K562 (cell line): ENCODE data around the gene ERP44. TPM values are rescaled to one million over a fixed set of nuclear protein-coding genes. Genes with fewer than 3 reads are reported as not detected.

Experiments
- ATAC-seq: fragments of 200-7000 bp; cut with Tn5 transposase; 3 replicates; pipeline ENCODE4 v1.9.1; 2020; ENCODE audit warnings: moderate library complexity
- BruUV-seq: library from RNA; stranded (reverse); fragments of 400-500 nt; replicated peaks from 2 replicates; lab custom pipeline; 2021; lab: Mats Ljungman, UMichigan
- CTCF ChIA-PET: fragments of 300-600 bp; formaldehyde crosslinking; extraction: SDS; loops from one replicate; lab custom pipeline; 2021; ENCODE audit warnings: low intra/inter-chr PET ratio; lab: Yijun Ruan, JAX
- POLR2A ChIA-PET: fragments of 300-600, 350-650 bp; sonication (Branson Sonifier 250); formaldehyde crosslinking; extraction: SDS; loops from one replicate; lab custom pipeline; 2021; ENCODE audit warnings: antibody characterized with exemption, inconsistent platforms; lab: Yijun Ruan, JAX
- DNase-seq, 4 experiments: peaks; one replicate each; pipeline versions ENCODE4 v3.0.0 to v3.0.0-alpha.2; 2011 to 2018; ENCODE audit warnings: low spot score in 3 of 4, mixed read lengths in 3 of 4; ENCODE audit errors: extremely low read depth in 1 of 4
- FAIRE-seq: peaks from 2 replicates; lab custom pipeline; 2011; peaks lifted over from hg19 to GRCh38; lab: Jason Lieb, UNC
- H2AFZ ChIP-seq: 2 replicates; pipeline ENCODE4 v1.6.0; 2011; ENCODE audit warnings: low read depth, low read length, control low read depth, inconsistent platforms
- H3K27ac ChIP-seq: fragments of 200-600 bp; 3 replicates; pipeline ENCODE4 v1.8.0; 2011; ENCODE audit warnings: low read depth, mild to moderate bottlenecking, control low read depth, inconsistent platforms, low read length, moderate library complexity, mixed read lengths; ENCODE audit errors: extremely low read depth
- H3K27me3 ChIP-seq, 2 experiments: fragments of 300-600 bp in 1 of 2; 2 replicates in 1 of 2; 3 replicates in 1 of 2; pipeline versions ENCODE4 v1.6.0 to v1.8.0; 2011; ENCODE audit warnings: inconsistent platforms in 2 of 2, low read length in 2 of 2, mild to moderate bottlenecking in 1 of 2, mixed read lengths in 1 of 2, moderate library complexity in 1 of 2; ENCODE audit not compliant: control insufficient read depth in 2 of 2, insufficient read depth in 2 of 2
- H3K36me3 ChIP-seq: fragments of 300-600 bp; 3 replicates; pipeline ENCODE4 v1.8.0; 2011; ENCODE audit warnings: mild to moderate bottlenecking, low read length, inconsistent platforms; ENCODE audit not compliant: control insufficient read depth, insufficient read depth
- H3K4me1 ChIP-seq, 2 experiments: fragments of 200-600 bp in 1 of 2; replicated peaks in 1 of 2; 2 replicates in 1 of 2; 3 replicates in 1 of 2; pipeline versions ENCODE4 v1.5.1 to v1.8.0; 2011; ENCODE audit warnings: inconsistent platforms in 2 of 2, low read length in 2 of 2, mild to moderate bottlenecking in 1 of 2, mixed read lengths in 1 of 2, moderate library complexity in 1 of 2; ENCODE audit not compliant: control insufficient read depth in 2 of 2, insufficient read depth in 2 of 2
- H3K4me2 ChIP-seq: 2 replicates; pipeline ENCODE4 v1.6.1; 2011; ENCODE audit warnings: low read length, control low read depth, inconsistent platforms, mixed read lengths; ENCODE audit not compliant: insufficient read depth
- H3K4me3 ChIP-seq: fragments of 200-600 bp; sonication (generic), shearing (Covaris generic); 2 replicates; pipeline ENCODE4 v1.5.1; 2016; ENCODE audit warnings: control low read depth, inconsistent platforms
- H3K79me2 ChIP-seq: fragments of 200-600 bp; 3 replicates; pipeline ENCODE4 v1.8.0; 2011; ENCODE audit warnings: low read length, inconsistent platforms; ENCODE audit not compliant: control insufficient read depth, insufficient read depth
- H3K9ac ChIP-seq, 2 experiments: 2 replicates each; pipeline versions ENCODE4 v1.6.0 to v1.6.1; 2011; ENCODE audit warnings: low read depth in 2 of 2, low read length in 2 of 2, control low read depth in 1 of 2, inconsistent platforms in 1 of 2, mild to moderate bottlenecking in 1 of 2, mixed read lengths in 1 of 2; ENCODE audit not compliant: insufficient read depth in 1 of 2
- H3K9me1 ChIP-seq: one replicate; pipeline ENCODE4 v1.6.0; 2011; ENCODE audit warnings: inconsistent platforms, mild to moderate bottlenecking, low read length, moderate library complexity; ENCODE audit not compliant: control insufficient read depth, insufficient read depth
- H3K9me3 ChIP-seq: replicated peaks from 2 replicates; pipeline ENCODE4 v1.5.1; 2011; ENCODE audit warnings: low read depth, low read length, inconsistent platforms; ENCODE audit not compliant: control insufficient read depth, insufficient read depth
- H4K20me1 ChIP-seq: replicated peaks from 2 replicates; pipeline ENCODE4 v1.6.1; 2011; ENCODE audit warnings: low read length, inconsistent platforms, mixed read lengths; ENCODE audit not compliant: control insufficient read depth, insufficient read depth
- CBFB ChIP-seq: sonication (generic); formaldehyde crosslinking; IDR thresholded peaks from 2 replicates; pipeline ENCODE4 v1.4.0; 2020; ENCODE audit warnings: mild to moderate bottlenecking, missing genetic modification reagents
- CBX1 ChIP-seq: sonication (generic); IDR thresholded peaks from 2 replicates; pipeline ENCODE4 v1.6.1; 2016; ENCODE audit warnings: antibody characterized with exemption, low read depth, mild to moderate bottlenecking
- GABPA ChIP-seq: fragments of 200-800 bp; sonication (Bioruptor generic); conservative IDR thresholded peaks from 2 replicates; pipeline ENCODE4 v1.6.1; 2016; ENCODE audit warnings: low read depth, missing genetic modification characterization, missing compliant biosample characterization
- HBP1 ChIP-seq: fragments of 450-650 bp; formaldehyde crosslinking; IDR thresholded peaks from 2 replicates; pipeline ENCODE4 v1.4.0; 2022; ENCODE audit warnings: missing genetic modification characterization
- MBD2 ChIP-seq: sonication (generic); IDR thresholded peaks from 2 replicates; pipeline ENCODE4 v1.6.1; 2016; ENCODE audit warnings: low read depth, borderline replicate concordance
- MEIS2 ChIP-seq: fragments of 450-650 bp; IDR thresholded peaks from 2 replicates; pipeline ENCODE4 v1.6.1; 2014; ENCODE audit warnings: mild to moderate bottlenecking; ENCODE audit not compliant: partially characterized antibody
- MTF1 ChIP-seq: fragments of 250-450 bp; sonication (Bioruptor Pico); IDR thresholded peaks from 2 replicates; pipeline ENCODE4 v1.9.0; 2021; ENCODE audit warnings: moderate library complexity, mild to moderate bottlenecking, inconsistent platforms, borderline replicate concordance
- MYC ChIP-seq, 2 experiments: fragments of 250-450 bp in 1 of 2; sonication (Bioruptor Pico) in 1 of 2; IDR thresholded peaks; 2 replicates each; pipeline versions ENCODE4 v1.5.1 to v1.6.1; 2012 to 2021; ENCODE audit warnings: low read depth in 2 of 2, borderline replicate concordance in 1 of 2, improper control_type of control experiment in 1 of 2, low read length in 1 of 2, mild to moderate bottlenecking in 1 of 2, moderate library complexity in 1 of 2
- POLR2AphosphoS5 ChIP-seq: IDR thresholded peaks from 2 replicates; pipeline ENCODE4 v1.6.1; 2011; ENCODE audit warnings: mild to moderate bottlenecking, low read depth, low read length, moderate library complexity; ENCODE audit not compliant: control insufficient read depth, insufficient read depth
- RAD21 ChIP-seq, 2 experiments: fragments of 250-450 bp in 1 of 2; fragments of 450-650 bp in 1 of 2; sonication (Bioruptor Pico) in 1 of 2; formaldehyde crosslinking in 1 of 2; IDR thresholded peaks in 1 of 2; conservative IDR thresholded peaks in 1 of 2; 2 replicates each; pipeline versions ENCODE4 v1.4.0 to v1.8.0; 2020 to 2022; ENCODE audit warnings: mild to moderate bottlenecking in 2 of 2, moderate library complexity in 1 of 2
- RBFOX2 ChIP-seq: fragments of 200-400 bp; formaldehyde crosslinking; IDR thresholded peaks from 2 replicates; pipeline ENCODE4 v1.6.1; 2017; ENCODE audit warnings: low read depth, mild to moderate bottlenecking, low read length, moderate library complexity
- RBM14 ChIP-seq: fragments of 200-400 bp; formaldehyde crosslinking; IDR thresholded peaks from 2 replicates; pipeline ENCODE4 v1.6.1; 2018; ENCODE audit warnings: low read depth, mild to moderate bottlenecking, low read length, moderate library complexity, borderline replicate concordance; ENCODE audit not compliant: insufficient read depth
- UBTF ChIP-seq, 2 experiments: IDR thresholded peaks; 2 replicates each; pipeline ENCODE4 v1.6.1; 2012; ENCODE audit warnings: improper control_type of control experiment in 2 of 2, low read depth in 2 of 2, low read length in 2 of 2, borderline replicate concordance in 1 of 2
- ZNF644 ChIP-seq: fragments of 200-800 bp; sonication (Bioruptor generic); IDR thresholded peaks from 2 replicates; pipeline ENCODE4 v1.6.1; 2016; ENCODE audit warnings: low read depth, missing genetic modification characterization, missing compliant biosample characterization
- WGBS: fragments of 100-300 bp; shearing (Covaris generic); methylation state at CpG from one replicate; pipeline ENCODE4 v1.1.6; 2016; ENCODE audit warnings: low coverage, mixed read lengths; ENCODE audit not compliant: insufficient coverage; ENCODE audit errors: missing lambda C conversion rate; 5-methylcytosine and 5-hydroxymethylcytosine counted together
- in situ Hi-C: fragments of 300-500 bp; cut with MboI; formaldehyde crosslinking; loops from 4 replicates; pipeline ENCODE4 v1.15.0; 2018; ENCODE audit warnings: inconsistent platforms, mixed read lengths
- intact Hi-C: fragments of 100-400 bp; cut with micrococcal nuclease; formaldehyde crosslinking; loops from 2 replicates; pipeline ENCODE4 v1.14.2; 2022
- polyA plus RNA-seq, 8 experiments: library from polyadenylated mRNA; depleted of rRNA in 4 of 8; stranded (reverse) in 5 of 8; unstranded in 3 of 8; fragments of >200 nt; fragmentation: Nextera tagmentation in 2 of 8; fragmentation: Illumina TruSeq in 1 of 8; extraction: Ambion mirVana in 2 of 8; extraction: Trizol in 1 of 8; gene quantifications; 2 replicates each; pipeline versions ENCODE4 v1.2.1 to v1.2.3, GENCODE V29; 2011 to 2014; ENCODE audit warnings: inconsistent platforms in 1 of 8, missing spikeins in 1 of 8
- total RNA-seq, 7 experiments: library from RNA; depleted of rRNA in 6 of 7; stranded (reverse); fragments of >200 nt in 6 of 7; fragmentation: Illumina TruSeq in 2 of 7; extraction: Trizol in 2 of 7; gene quantifications; 2 replicates each; pipeline versions ENCODE4 v1.2.1 to v1.2.3, GENCODE V29; 2011 to 2021; ENCODE audit warnings: low replicate concordance in 1 of 7

Gene ERP44
- total and polyA plus RNA-seq, 9 of the 15 experiments (the other 6 are each of a cell fraction or from before 2014, with no cell fraction given) = 9.2 to 23.4 (median 13.6) TPM

GRCh38 chr9:100070104-100071041 is 28.4 kb downstream of the ERP44 start:
- ATAC-seq (peak; percentile 83), DNase-seq (peak; percentile 19 to 85 (median 40)), FAIRE-seq (peak; percentile 86)
- BruUV-seq = no TSS peak
- intact Hi-C loops = loop anchor here (2.0 to 5.0 kb wide), 3 partner anchors 16 to 43 kb away; partner anchors contain the start of genes ERP44 and INVS
- Histone ChIP-seq H3K9ac (peak overlapping the region in 1 of 2 experiments; percentile 36; a peak in 2 of 4 replicates), H3K4me3 (no peak overlapping the region), H3K4me2 (peak overlapping the region; percentile 54), H3K27me3 (no peaks in the 10 kb centered on the region), H4K20me1 (no peaks in the 10 kb centered on the region), H3K9me3 (no peaks in the 10 kb centered on the region), H2AFZ (no peak overlapping the region), H3K36me3 (0 out of 3 replicates have a peak, but pooled peaks cover 2% of the 10 kb centered on the region), H3K79me2 (peaks cover 73% of the 10 kb centered on the region), H3K4me1 (peaks cover 27 to 44% of the 10 kb centered on the region in 2 experiments; a peak in 4 of 5 replicates), H3K9me1 (no peaks in the 10 kb centered on the region), H3K27ac (peak overlapping the region; percentile 63)
- 6% methylated on average over 2 of the region's 2 CpGs for WGBS
- ChIA-PET POLR2A (interaction anchor here (0.7 to 1.4 kb wide), 2 partner anchors 10 to 11 kb away, joined by 3 read pairs; no protein-coding TSS in a partner anchor), CTCF (no interaction called here)
- in situ Hi-C loops = no loop called here
- no peak for TF ChIP-seq MBD2
- TF ChIP-seq MTF1 = no peak
- no peak for TF ChIP-seq RBM14
- no peak for TF ChIP-seq MYC (IDR thresholded peaks at IDR 0.05; ENCODE audit: low read depth, low read length)
- no peak for TF ChIP-seq MYC (CRISPR knock-in tag; IDR thresholded peaks at IDR 0.05; ENCODE audit: borderline replicate concordance, low read depth)
- no peak for TF ChIP-seq RBFOX2
- TF ChIP-seq CBX1 = no peak
- TF ChIP-seq RAD21 (CRISPR knock-in tag; conservative IDR thresholded peaks at IDR 0.05 in 1 of 2, IDR thresholded peaks at IDR 0.05 in 1 of 2) = no peak
- TF ChIP-seq CBFB (CRISPR knock-in tag) = no peak
- TF ChIP-seq ZNF644 (tag) = no peak
- TF ChIP-seq HBP1 (CRISPR knock-in tag) = no peak
- TF ChIP-seq POLR2AphosphoS5 = peak; percentile 73; the same call in 1 of the 2 replicates
- TF ChIP-seq GABPA = no peak
- TF ChIP-seq UBTF (IDR thresholded peaks at IDR 0.05; ENCODE audit: borderline replicate concordance in 1 of 2, low read depth in 2 of 2, low read length in 2 of 2) = no peak
- peak; percentile 38 for TF ChIP-seq MEIS2
